Measurements from ENCODE around the gene NPFFR1.

NPFFR1 gene

DNA sequence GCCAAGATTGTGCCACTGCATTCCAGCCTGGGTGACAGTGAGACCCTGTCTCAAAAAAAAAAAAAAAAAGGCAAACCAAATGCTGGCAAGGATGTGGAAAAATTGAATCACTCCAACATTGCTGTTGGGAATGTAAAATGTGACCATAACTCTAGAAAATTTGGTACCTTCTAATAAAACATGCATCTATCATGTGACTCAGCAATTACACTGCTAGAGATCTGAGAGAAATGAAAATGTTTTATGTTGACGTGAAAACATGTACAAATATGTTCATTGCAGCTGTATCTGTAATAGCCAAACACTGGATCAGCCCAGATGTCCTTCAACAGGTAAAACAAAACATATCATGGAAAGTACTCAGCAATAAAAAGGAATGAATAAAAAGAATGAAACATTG, 82.7 kb downstream of the NPFFR1 start:
- no peak for DNase-seq (ENCODE audit: low spot score)
- TF ChIP-seq, protein P1, sequence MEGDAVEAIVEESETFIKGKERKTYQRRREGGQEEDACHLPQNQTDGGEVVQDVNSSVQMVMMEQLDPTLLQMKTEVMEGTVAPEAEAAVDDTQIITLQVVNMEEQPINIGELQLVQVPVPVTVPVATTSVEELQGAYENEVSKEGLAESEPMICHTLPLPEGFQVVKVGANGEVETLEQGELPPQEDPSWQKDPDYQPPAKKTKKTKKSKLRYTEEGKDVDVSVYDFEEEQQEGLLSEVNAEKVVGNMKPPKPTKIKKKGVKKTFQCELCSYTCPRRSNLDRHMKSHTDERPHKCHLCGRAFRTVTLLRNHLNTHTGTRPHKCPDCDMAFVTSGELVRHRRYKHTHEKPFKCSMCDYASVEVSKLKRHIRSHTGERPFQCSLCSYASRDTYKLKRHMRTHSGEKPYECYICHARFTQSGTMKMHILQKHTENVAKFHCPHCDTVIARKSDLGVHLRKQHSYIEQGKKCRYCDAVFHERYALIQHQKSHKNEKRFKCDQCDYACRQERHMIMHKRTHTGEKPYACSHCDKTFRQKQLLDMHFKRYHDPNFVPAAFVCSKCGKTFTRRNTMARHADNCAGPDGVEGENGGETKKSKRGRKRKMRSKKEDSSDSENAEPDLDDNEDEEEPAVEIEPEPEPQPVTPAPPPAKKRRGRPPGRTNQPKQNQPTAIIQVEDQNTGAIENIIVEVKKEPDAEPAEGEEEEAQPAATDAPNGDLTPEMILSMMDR (IDR thresholded peaks at IDR 0.05; ENCODE audit: borderline replicate concordance, control extremely low read depth, extremely low read depth, insufficient read depth, missing control alignments): no peak
- in situ Hi-C loops (cut with MboI; ENCODE audit: low sequenced_read_pairs, unreplicated experiment): no loop called here

DNA sequence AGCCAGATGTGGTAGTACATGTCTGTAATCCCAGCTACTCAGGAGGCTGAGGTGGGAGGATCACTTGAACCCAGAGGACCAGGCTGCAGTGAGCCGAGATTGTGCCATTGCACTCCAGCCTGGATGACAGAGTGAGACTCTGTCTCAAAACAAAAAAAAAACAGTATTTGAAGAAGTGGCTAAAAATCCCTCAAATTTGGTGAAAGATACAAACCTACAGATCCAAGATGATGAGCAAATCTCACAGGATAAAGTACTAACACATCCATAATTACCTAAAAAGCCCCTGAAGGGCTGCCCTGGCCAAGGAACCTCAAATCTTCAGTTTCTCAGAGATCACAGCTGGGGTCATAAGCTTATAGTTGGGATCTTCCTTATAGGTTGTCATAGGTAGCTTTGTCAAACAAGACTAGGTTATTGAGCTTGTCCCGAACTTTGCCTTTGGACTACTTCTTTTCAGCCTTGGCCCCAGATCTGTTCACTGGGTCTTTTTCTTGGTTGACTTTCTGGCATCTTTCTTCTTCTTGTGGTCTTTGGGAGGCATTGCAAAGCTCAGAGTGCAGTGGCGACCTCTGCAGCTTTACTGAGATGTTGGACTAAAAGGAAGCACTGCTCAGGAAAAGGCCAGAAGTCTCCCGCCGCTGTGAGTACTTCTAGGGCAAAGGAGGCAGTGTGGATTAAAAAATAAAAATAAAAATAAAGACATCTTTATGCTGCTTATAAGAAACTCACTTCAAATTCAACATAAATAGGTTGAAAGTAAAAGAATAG, 84.9 kb downstream of the NPFFR1 start:
- in situ Hi-C loops (cut with MboI; ENCODE audit: low sequenced_read_pairs, unreplicated experiment): no loop called here
- DNase-seq (ENCODE audit: low spot score): no peak
- TF ChIP-seq, protein P1 (IDR thresholded peaks at IDR 0.05; ENCODE audit: borderline replicate concordance, control extremely low read depth, extremely low read depth, insufficient read depth, missing control alignments): no peak
